OCI-LY7 (cell line): ENCODE measurements around the gene ZMYND11. TPM values are rescaled to one million over a fixed set of nuclear protein-coding genes. Genes with fewer than 3 reads are reported as not detected.

Source experiments
- BruUV-seq: library from RNA; stranded (reverse); fragments of 400-500 nt; replicated peaks from 2 replicates; lab custom pipeline; 2021; lab: Mats Ljungman, UMichigan
- CTCF ChIA-PET: fragments of 300-600 bp; sonication (Branson Sonifier 250); formaldehyde crosslinking; loops from one replicate; lab custom pipeline; 2022; ENCODE audit warnings: antibody characterized with exemption; ENCODE audit not compliant: unreplicated experiment; lab: Charles Lee
- POLR2A ChIA-PET: fragments of 300-600 bp; sonication (Branson Sonifier 250); formaldehyde crosslinking; loops from one replicate; lab custom pipeline; 2022; ENCODE audit warnings: antibody characterized with exemption; lab: Charles Lee
- DNase-seq: peaks from one replicate; pipeline ENCODE4 v3.0.0-alpha.2; 2015; ENCODE audit warnings: low spot score
- H2AFZ ChIP-seq: fragments of 200-600 bp; sonication (generic), shearing (Covaris generic); 2 replicates; pipeline ENCODE4 v1.6.1; 2014; ENCODE audit warnings: mild to moderate bottlenecking, antibody characterized with exemption, low read length, moderate library complexity
- H3K27ac ChIP-seq: fragments of 200-600 bp; sonication (generic); 2 replicates; pipeline ENCODE4 v1.5.1; 2014; ENCODE audit warnings: mixed run types, low read depth, mild to moderate bottlenecking, moderate library complexity, low read length, inconsistent platforms; ENCODE audit not compliant: poor library complexity, severe bottlenecking
- H3K36me3 ChIP-seq: fragments of 200-600 bp; sonication (generic); 2 replicates; pipeline ENCODE4 v1.6.1; 2014; ENCODE audit warnings: mild to moderate bottlenecking, antibody characterized with exemption, low read length, moderate library complexity, mixed read lengths; ENCODE audit not compliant: insufficient read depth
- H3K4me1 ChIP-seq: fragments of 200-600 bp; sonication (generic); 2 replicates; pipeline ENCODE4 v1.5.1; 2014; ENCODE audit warnings: mild to moderate bottlenecking, low read length; ENCODE audit not compliant: insufficient read depth, poor library complexity, severe bottlenecking
- H3K4me2 ChIP-seq: fragments of 200-600 bp; sonication (generic); 2 replicates; pipeline ENCODE4 v1.6.1; 2014; ENCODE audit warnings: mild to moderate bottlenecking, low read length
- H3K4me3 ChIP-seq: fragments of 200-600 bp; sonication (generic); 2 replicates; pipeline ENCODE4 v1.5.1; 2014; ENCODE audit warnings: mild to moderate bottlenecking, low read depth, low read length; ENCODE audit not compliant: poor library complexity, severe bottlenecking
- H3K79me2 ChIP-seq: fragments of 200-600 bp; sonication (generic); 2 replicates; pipeline ENCODE4 v1.6.1; 2016; ENCODE audit warnings: low read depth, mild to moderate bottlenecking, low read length, moderate library complexity, mixed read lengths; ENCODE audit not compliant: insufficient read depth
- H3K9me2 ChIP-seq: fragments of 200-600 bp; sonication (generic); 2 replicates; pipeline ENCODE4 v1.6.1; 2016; ENCODE audit warnings: mild to moderate bottlenecking, low read length, mixed read lengths; ENCODE audit not compliant: insufficient read depth
- H3K9me3 ChIP-seq: fragments of 200-600 bp; sonication (generic); 2 replicates; pipeline ENCODE4 v1.6.1; 2014; ENCODE audit warnings: mild to moderate bottlenecking, mixed run types, low read length, mixed read lengths
- H4K20me1 ChIP-seq: fragments of 200-600 bp; sonication (generic); 2 replicates; pipeline ENCODE4 v1.6.1; 2014; ENCODE audit warnings: mild to moderate bottlenecking, antibody characterized with exemption, low read length, moderate library complexity, mixed read lengths; ENCODE audit not compliant: insufficient read depth
- CTCF ChIP-seq: fragments of 200-600 bp; sonication (generic); conservative IDR thresholded peaks from 2 replicates; pipeline ENCODE4 v1.5.1; 2014; ENCODE audit warnings: mild to moderate bottlenecking, antibody characterized with exemption, low read length, moderate library complexity, mixed read lengths
- EZH2phosphoT487 ChIP-seq: fragments of 200-600 bp; sonication (generic); IDR thresholded peaks from 2 replicates; pipeline ENCODE4 v1.6.1; 2018; ENCODE audit warnings: low read depth, borderline replicate concordance, mild to moderate bottlenecking, mixed run types, antibody characterized with exemption, low read length, moderate library complexity, mixed read lengths
- intact Hi-C: fragments of 100-400 bp; cut with micrococcal nuclease; formaldehyde crosslinking; loops from one replicate; pipeline ENCODE4 v1.10.0; 2022; ENCODE audit not compliant: unreplicated experiment
- total RNA-seq, 2 experiments: library from RNA; depleted of rRNA in 1 of 2; stranded (reverse); fragments of >200 nt in 1 of 2; shearing (Covaris generic) in 1 of 2; gene quantifications; 2 replicates each; pipeline ENCODE4 v1.2.3, GENCODE V29; 2014 to 2022

ZMYND11 gene
- total RNA-seq, 2 experiments from 2014 or later, result 4.0 to 5.5 TPM

GRCh38 chr10:92846-93245 lies 42.4 kb upstream of the ZMYND11 start:
- CTCF ChIA-PET, result no interaction called here
- intact Hi-C loops, result no loop called here
- no TSS peak for BruUV-seq
- Histone ChIP-seq H3K36me3 (no peaks in the 10 kb centered on the region), H3K9me2 (no peaks in the 10 kb centered on the region), H3K4me1 (no peaks in the 10 kb centered on the region), H3K79me2 (no peaks in the 10 kb centered on the region), H3K4me2 (no peak overlapping the region), H3K4me3 (no peak overlapping the region), H3K27ac (no peak overlapping the region), H4K20me1 (no peaks in the 10 kb centered on the region), H3K9me3 (peaks cover 5% of the 10 kb centered on the region; the same call in 1 of the 2 replicates), H2AFZ (no peak overlapping the region)
- POLR2A ChIA-PET, result interaction anchor here (0.7 kb wide), 1 partner anchor 653 kb away, joined by 3 read pairs; no protein-coding TSS in a partner anchor
- TF ChIP-seq CTCF, result no peak
- no peak for TF ChIP-seq EZH2phosphoT487
- no peak for DNase-seq

- POLR2A ChIA-PET, result no interaction called here
These were observed 40.6 kb upstream of the ZMYND11 start for GRCh38 chr10:94613-95012.

More at GRCh38 chr10:94613-95012, 40.6 kb upstream of the ZMYND11 start:
- H3K36me3 ChIP-seq, result no peaks in the 10 kb centered on the region
- H3K4me2 ChIP-seq, result no peak overlapping the region
- H3K4me1 ChIP-seq, result no peaks in the 10 kb centered on the region
- intact Hi-C loops, result no loop called here
- peaks cover 5% of the 10 kb centered on the region; the same call in 1 of the 2 replicates for H3K9me3 ChIP-seq
- DNase-seq, result no peak
- H3K4me3 ChIP-seq, result no peak overlapping the region
- no peaks in the 10 kb centered on the region for H3K9me2 ChIP-seq
- H4K20me1 ChIP-seq, result no peaks in the 10 kb centered on the region
- no peak overlapping the region for H3K27ac ChIP-seq
- TF ChIP-seq CTCF, result no peak
- TF ChIP-seq EZH2phosphoT487, result no peak
- CTCF ChIA-PET, result no interaction called here
- no peaks in the 10 kb centered on the region for H3K79me2 ChIP-seq
- BruUV-seq, result no TSS peak
- H2AFZ ChIP-seq, result no peak overlapping the region
